Measurements from ENCODE around the gene SLC9A5. TPM values are rescaled to one million over a fixed set of nuclear protein-coding genes. Genes with fewer than 3 reads are reported as not detected.

SLC9A5 gene
- total and polyA plus RNA-seq, 4 donors = 0.05 to 0.25 (median 0.09) TPM; not detected in 1

DNA sequence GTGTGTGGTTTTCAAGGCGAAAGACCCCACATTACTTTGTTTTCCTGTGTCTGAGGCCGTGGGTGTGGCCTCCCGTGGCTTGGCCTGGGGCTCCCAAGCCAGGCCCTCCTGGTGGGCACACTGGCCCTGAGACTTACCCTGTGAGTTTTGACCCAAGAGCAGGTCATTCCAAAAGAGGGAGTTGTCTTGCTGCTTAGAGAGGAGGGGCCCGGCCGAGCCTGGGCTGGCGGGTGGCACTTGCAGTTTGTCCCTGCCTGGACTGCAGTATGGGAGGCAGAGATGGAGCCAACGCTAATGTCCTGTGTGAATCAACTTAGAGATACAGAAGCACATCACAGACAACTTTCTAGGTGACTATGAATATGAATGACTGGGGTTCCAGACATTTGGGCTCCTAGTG, 53.3 kb downstream of the SLC9A5 start:
- no peak overlapping the region for H3K9ac ChIP-seq (ENCODE audit: low read depth in 1 of 2, low read length in 2 of 2)
- no peaks in the 10 kb centered on the region for H3K36me3 ChIP-seq (ENCODE audit: control insufficient read depth in 4 of 4, insufficient read depth in 3 of 4, low read depth in 1 of 4, low read length in 3 of 4)
- no peak for DNase-seq (ENCODE audit: low spot score)
- H3K9me3 ChIP-seq (ENCODE audit: control insufficient read depth in 4 of 4, low read length in 3 of 4) = no peaks in the 10 kb centered on the region
- TF ChIP-seq GABPA (IDR thresholded peaks at IDR 0.05 in 1 of 2, conservative IDR thresholded peaks at IDR 0.05 in 1 of 2) (no peak), NR2F2 (IDR thresholded peaks at IDR 0.05) (no peak)
- no peak overlapping the region for H3K4me3 ChIP-seq (ENCODE audit: low read depth in 1 of 3, low read length in 3 of 3)
- 90% methylated on average over 7 of the region's 7 CpGs for WGBS
- H3K27ac ChIP-seq (ENCODE audit: low read depth in 1 of 2, low read length in 2 of 2) = no peak overlapping the region
- H3K4me1 ChIP-seq (ENCODE audit: control insufficient read depth in 4 of 4, insufficient read depth in 4 of 4, low read length in 3 of 4) = no peaks in the 10 kb centered on the region
- no peaks in the 10 kb centered on the region for H3K27me3 ChIP-seq (ENCODE audit: control insufficient read depth in 4 of 4, insufficient read depth in 4 of 4, low read length in 3 of 4)

DNA sequence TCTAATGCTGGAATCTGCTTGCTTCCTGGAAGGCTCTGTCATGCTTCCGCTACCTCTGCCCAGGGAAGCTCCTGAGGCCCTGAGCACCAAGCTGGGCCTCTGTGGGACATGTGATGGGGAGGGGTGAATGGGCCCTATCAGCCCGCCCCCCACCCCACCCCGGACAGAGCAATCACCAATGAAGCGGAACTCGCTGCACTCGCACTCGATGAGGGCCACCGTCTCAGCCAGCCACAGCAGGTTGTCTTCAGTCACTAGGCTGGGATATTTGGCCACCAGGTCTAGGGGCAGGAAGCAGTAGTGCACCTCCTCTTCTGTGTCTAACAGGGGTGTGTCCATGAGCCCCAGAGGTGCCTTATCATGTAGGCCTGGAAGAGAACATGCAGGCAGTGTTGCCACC, 54.2 kb downstream of the SLC9A5 start:
- DNase-seq (ENCODE audit: low spot score) = no peak
- no peaks in the 10 kb centered on the region for H3K9me3 ChIP-seq (ENCODE audit: control insufficient read depth in 4 of 4, low read length in 3 of 4)
- no peak overlapping the region for H3K4me3 ChIP-seq (ENCODE audit: low read depth in 1 of 3, low read length in 3 of 3)
- TF ChIP-seq EGR1 (IDR thresholded peaks at IDR 0.05; ENCODE audit: low read depth in 2 of 2) = no peak
- no peak for TF ChIP-seq SP1 (IDR thresholded peaks at IDR 0.05)
- no peak for TF ChIP-seq NR2F2 (IDR thresholded peaks at IDR 0.05)
- TF ChIP-seq FOXA2 (IDR thresholded peaks at IDR 0.05) = no peak
- TF ChIP-seq JUND (IDR thresholded peaks at IDR 0.05) = no peak
- no peak for TF ChIP-seq HNF4G (IDR thresholded peaks at IDR 0.05)
- TF ChIP-seq HNF4A (conservative IDR thresholded peaks at IDR 0.05) = no peak
- TF ChIP-seq GABPA (IDR thresholded peaks at IDR 0.05 in 1 of 2, conservative IDR thresholded peaks at IDR 0.05 in 1 of 2) = no peak
- no peak for TF ChIP-seq TAF1 (conservative IDR thresholded peaks at IDR 0.05)
- TF ChIP-seq, protein P1, sequence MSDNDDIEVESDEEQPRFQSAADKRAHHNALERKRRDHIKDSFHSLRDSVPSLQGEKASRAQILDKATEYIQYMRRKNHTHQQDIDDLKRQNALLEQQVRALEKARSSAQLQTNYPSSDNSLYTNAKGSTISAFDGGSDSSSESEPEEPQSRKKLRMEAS (IDR thresholded peaks at IDR 0.05) = no peak
- TF ChIP-seq, protein P2, sequence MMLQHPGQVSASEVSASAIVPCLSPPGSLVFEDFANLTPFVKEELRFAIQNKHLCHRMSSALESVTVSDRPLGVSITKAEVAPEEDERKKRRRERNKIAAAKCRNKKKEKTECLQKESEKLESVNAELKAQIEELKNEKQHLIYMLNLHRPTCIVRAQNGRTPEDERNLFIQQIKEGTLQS (IDR thresholded peaks at IDR 0.05) = no peak
- TF ChIP-seq FOXA1 (IDR thresholded peaks at IDR 0.05) = no peak
- TF ChIP-seq, protein P3, sequence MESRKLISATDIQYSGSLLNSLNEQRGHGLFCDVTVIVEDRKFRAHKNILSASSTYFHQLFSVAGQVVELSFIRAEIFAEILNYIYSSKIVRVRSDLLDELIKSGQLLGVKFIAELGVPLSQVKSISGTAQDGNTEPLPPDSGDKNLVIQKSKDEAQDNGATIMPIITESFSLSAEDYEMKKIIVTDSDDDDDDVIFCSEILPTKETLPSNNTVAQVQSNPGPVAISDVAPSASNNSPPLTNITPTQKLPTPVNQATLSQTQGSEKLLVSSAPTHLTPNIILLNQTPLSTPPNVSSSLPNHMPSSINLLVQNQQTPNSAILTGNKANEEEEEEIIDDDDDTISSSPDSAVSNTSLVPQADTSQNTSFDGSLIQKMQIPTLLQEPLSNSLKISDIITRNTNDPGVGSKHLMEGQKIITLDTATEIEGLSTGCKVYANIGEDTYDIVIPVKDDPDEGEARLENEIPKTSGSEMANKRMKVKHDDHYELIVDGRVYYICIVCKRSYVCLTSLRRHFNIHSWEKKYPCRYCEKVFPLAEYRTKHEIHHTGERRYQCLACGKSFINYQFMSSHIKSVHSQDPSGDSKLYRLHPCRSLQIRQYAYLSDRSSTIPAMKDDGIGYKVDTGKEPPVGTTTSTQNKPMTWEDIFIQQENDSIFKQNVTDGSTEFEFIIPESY (IDR thresholded peaks at IDR 0.05) = no peak
- no peak overlapping the region for H3K9ac ChIP-seq (ENCODE audit: low read depth in 1 of 2, low read length in 2 of 2)
- no peaks in the 10 kb centered on the region for H3K4me1 ChIP-seq (ENCODE audit: control insufficient read depth in 4 of 4, insufficient read depth in 4 of 4, low read length in 3 of 4)
- no peaks in the 10 kb centered on the region for H3K27me3 ChIP-seq (ENCODE audit: control insufficient read depth in 4 of 4, insufficient read depth in 4 of 4, low read length in 3 of 4)
- no peaks in the 10 kb centered on the region for H3K36me3 ChIP-seq (ENCODE audit: control insufficient read depth in 4 of 4, insufficient read depth in 3 of 4, low read depth in 1 of 4, low read length in 3 of 4)
- H3K27ac ChIP-seq (ENCODE audit: low read depth in 1 of 2, low read length in 2 of 2) = no peak overlapping the region
- 91% methylated on average over 8 of the region's 8 CpGs for WGBS

DNA sequence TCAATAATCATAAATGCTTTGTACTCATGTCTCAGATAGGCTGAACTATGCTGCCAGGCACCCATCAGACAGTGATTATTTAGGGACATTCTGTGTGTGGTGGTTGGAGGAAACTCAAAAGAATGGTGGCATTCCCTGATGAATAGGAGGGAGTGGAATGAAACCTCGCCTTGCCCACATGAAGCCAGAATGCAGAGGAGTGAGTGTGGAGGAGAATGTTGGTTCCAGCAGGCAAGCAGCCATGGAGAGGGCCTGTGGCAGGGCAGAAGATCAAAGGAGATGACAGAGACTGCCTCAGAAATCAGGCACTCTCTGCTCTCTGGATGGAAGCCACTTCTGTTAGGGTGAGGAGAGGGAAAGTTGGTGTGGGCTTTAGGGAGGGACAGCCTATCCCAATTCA, 55.2 kb downstream of the SLC9A5 start:
- DNase-seq (ENCODE audit: low spot score) = no peak
- 92% methylated on average over 1 of the region's 1 CpG for WGBS
- H3K9ac ChIP-seq (ENCODE audit: low read depth in 1 of 2, low read length in 2 of 2) = no peak overlapping the region
- TF ChIP-seq TAF1 (conservative IDR thresholded peaks at IDR 0.05) (no peak), GABPA (IDR thresholded peaks at IDR 0.05 in 1 of 2, conservative IDR thresholded peaks at IDR 0.05 in 1 of 2) (no peak), FOXA1 (IDR thresholded peaks at IDR 0.05) (no peak), SP1 (IDR thresholded peaks at IDR 0.05) (no peak), HNF4G (IDR thresholded peaks at IDR 0.05) (no peak), NR2F2 (IDR thresholded peaks at IDR 0.05) (no peak), HNF4A (conservative IDR thresholded peaks at IDR 0.05) (no peak), YY1 (IDR thresholded peaks at IDR 0.05) (no peak), JUND (IDR thresholded peaks at IDR 0.05) (no peak)
- TF ChIP-seq, protein P3 (IDR thresholded peaks at IDR 0.05) = no peak
- TF ChIP-seq, protein P4, sequence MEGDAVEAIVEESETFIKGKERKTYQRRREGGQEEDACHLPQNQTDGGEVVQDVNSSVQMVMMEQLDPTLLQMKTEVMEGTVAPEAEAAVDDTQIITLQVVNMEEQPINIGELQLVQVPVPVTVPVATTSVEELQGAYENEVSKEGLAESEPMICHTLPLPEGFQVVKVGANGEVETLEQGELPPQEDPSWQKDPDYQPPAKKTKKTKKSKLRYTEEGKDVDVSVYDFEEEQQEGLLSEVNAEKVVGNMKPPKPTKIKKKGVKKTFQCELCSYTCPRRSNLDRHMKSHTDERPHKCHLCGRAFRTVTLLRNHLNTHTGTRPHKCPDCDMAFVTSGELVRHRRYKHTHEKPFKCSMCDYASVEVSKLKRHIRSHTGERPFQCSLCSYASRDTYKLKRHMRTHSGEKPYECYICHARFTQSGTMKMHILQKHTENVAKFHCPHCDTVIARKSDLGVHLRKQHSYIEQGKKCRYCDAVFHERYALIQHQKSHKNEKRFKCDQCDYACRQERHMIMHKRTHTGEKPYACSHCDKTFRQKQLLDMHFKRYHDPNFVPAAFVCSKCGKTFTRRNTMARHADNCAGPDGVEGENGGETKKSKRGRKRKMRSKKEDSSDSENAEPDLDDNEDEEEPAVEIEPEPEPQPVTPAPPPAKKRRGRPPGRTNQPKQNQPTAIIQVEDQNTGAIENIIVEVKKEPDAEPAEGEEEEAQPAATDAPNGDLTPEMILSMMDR (IDR thresholded peaks at IDR 0.05; ENCODE audit: low read depth, low read length, missing input control) = no peak
- TF ChIP-seq, protein P1 (IDR thresholded peaks at IDR 0.05) = no peak
- TF ChIP-seq, protein P5, sequence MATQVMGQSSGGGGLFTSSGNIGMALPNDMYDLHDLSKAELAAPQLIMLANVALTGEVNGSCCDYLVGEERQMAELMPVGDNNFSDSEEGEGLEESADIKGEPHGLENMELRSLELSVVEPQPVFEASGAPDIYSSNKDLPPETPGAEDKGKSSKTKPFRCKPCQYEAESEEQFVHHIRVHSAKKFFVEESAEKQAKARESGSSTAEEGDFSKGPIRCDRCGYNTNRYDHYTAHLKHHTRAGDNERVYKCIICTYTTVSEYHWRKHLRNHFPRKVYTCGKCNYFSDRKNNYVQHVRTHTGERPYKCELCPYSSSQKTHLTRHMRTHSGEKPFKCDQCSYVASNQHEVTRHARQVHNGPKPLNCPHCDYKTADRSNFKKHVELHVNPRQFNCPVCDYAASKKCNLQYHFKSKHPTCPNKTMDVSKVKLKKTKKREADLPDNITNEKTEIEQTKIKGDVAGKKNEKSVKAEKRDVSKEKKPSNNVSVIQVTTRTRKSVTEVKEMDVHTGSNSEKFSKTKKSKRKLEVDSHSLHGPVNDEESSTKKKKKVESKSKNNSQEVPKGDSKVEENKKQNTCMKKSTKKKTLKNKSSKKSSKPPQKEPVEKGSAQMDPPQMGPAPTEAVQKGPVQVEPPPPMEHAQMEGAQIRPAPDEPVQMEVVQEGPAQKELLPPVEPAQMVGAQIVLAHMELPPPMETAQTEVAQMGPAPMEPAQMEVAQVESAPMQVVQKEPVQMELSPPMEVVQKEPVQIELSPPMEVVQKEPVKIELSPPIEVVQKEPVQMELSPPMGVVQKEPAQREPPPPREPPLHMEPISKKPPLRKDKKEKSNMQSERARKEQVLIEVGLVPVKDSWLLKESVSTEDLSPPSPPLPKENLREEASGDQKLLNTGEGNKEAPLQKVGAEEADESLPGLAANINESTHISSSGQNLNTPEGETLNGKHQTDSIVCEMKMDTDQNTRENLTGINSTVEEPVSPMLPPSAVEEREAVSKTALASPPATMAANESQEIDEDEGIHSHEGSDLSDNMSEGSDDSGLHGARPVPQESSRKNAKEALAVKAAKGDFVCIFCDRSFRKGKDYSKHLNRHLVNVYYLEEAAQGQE (IDR thresholded peaks at IDR 0.05) = no peak
- TF ChIP-seq, protein P2 (IDR thresholded peaks at IDR 0.05) = no peak

More for the DNA sequence above, 55.2 kb downstream of the SLC9A5 start:
- Histone ChIP-seq H3K9me3 (ENCODE audit: control insufficient read depth in 4 of 4, low read length in 3 of 4) (no peaks in the 10 kb centered on the region), H3K27ac (ENCODE audit: low read depth in 1 of 2, low read length in 2 of 2) (no peak overlapping the region), H3K4me1 (ENCODE audit: control insufficient read depth in 4 of 4, insufficient read depth in 4 of 4, low read length in 3 of 4) (no peaks in the 10 kb centered on the region), H3K36me3 (ENCODE audit: control insufficient read depth in 4 of 4, insufficient read depth in 3 of 4, low read depth in 1 of 4, low read length in 3 of 4) (no peaks in the 10 kb centered on the region), H3K27me3 (ENCODE audit: control insufficient read depth in 4 of 4, insufficient read depth in 4 of 4, low read length in 3 of 4) (no peaks in the 10 kb centered on the region), H3K4me3 (ENCODE audit: low read depth in 1 of 3, low read length in 3 of 3) (no peak overlapping the region)
